ENCODE measurements around the gene MSN.

DNA sequence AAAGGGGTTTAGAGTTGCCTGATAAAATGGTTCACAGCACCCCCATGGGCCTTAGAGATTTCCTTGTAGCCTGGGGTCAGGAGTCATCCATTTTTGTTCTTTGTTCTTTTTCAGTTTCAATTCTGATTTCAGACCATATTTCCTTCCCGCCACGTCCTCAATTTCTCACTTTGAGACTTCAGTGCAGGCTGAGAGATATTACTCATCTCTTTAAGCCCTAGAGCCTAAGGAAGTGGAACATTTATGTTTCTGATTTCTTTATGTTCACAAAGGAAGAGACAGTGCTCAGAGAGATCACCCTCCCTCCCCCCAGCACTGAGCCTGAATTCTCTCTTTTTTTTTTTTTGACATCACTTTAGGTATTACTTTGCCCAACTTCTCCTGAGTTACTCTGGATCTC is 56.3 kb downstream of the MSN start:
- TF ChIP-seq, protein P1, sequence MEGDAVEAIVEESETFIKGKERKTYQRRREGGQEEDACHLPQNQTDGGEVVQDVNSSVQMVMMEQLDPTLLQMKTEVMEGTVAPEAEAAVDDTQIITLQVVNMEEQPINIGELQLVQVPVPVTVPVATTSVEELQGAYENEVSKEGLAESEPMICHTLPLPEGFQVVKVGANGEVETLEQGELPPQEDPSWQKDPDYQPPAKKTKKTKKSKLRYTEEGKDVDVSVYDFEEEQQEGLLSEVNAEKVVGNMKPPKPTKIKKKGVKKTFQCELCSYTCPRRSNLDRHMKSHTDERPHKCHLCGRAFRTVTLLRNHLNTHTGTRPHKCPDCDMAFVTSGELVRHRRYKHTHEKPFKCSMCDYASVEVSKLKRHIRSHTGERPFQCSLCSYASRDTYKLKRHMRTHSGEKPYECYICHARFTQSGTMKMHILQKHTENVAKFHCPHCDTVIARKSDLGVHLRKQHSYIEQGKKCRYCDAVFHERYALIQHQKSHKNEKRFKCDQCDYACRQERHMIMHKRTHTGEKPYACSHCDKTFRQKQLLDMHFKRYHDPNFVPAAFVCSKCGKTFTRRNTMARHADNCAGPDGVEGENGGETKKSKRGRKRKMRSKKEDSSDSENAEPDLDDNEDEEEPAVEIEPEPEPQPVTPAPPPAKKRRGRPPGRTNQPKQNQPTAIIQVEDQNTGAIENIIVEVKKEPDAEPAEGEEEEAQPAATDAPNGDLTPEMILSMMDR (IDR thresholded peaks at IDR 0.05; ENCODE audit: low read length) = no peak
- no peak for TF ChIP-seq EZH2 (optimal IDR thresholded peaks at IDR 0.05; ENCODE audit: low read depth, low read length)

All from MM.1S (cell line).